WTC11 (cell line): Measurements from ENCODE around the gene EXD3. TPM values are rescaled to one million over a fixed set of nuclear protein-coding genes. Genes with fewer than 3 reads are reported as not detected.

Experiments
- ATAC-seq: fragments of 200-7000 bp; cut with Tn5 transposase; 2 replicates; pipeline ENCODE4 v1.10.0; 2021; ENCODE audit warnings: mild to moderate bottlenecking, moderate library complexity
- CTCF ChIA-PET: fragments of 300-600 bp; sonication (Branson Sonifier 250); formaldehyde crosslinking; loops from one replicate; lab custom pipeline; 2021; ENCODE audit warnings: antibody characterized with exemption; lab: Charles Lee
- POLR2A ChIA-PET: fragments of 350-600 bp; sonication (Branson Sonifier 250); formaldehyde crosslinking; loops from one replicate; lab custom pipeline; 2021; ENCODE audit warnings: antibody characterized with exemption; lab: Charles Lee
- DNase-seq: peaks from one replicate; pipeline ENCODE4 v3.0.0; 2021; ENCODE audit warnings: low spot score
- H3K27ac Mint-ChIP-seq: 2 replicates; pipeline ENCODE4 v1.8.0; 2021; ENCODE audit warnings: mixed read lengths
- H3K27me3 Mint-ChIP-seq: 2 replicates; pipeline ENCODE4 v1.8.0; 2021; ENCODE audit warnings: low read depth, mild to moderate bottlenecking, moderate library complexity, mixed read lengths
- H3K36me3 Mint-ChIP-seq: 2 replicates; pipeline ENCODE4 v1.8.0; 2021; ENCODE audit warnings: mixed read lengths
- H3K4me1 Mint-ChIP-seq: 2 replicates; pipeline ENCODE4 v1.8.0; 2022; ENCODE audit warnings: mixed read lengths
- H3K4me3 Mint-ChIP-seq: 2 replicates; pipeline ENCODE4 v1.8.0; 2021; ENCODE audit warnings: mild to moderate bottlenecking, moderate library complexity, mixed read lengths
- H3K9me3 Mint-ChIP-seq: 2 replicates; pipeline ENCODE4 v1.8.0; 2021; ENCODE audit warnings: mixed read lengths
- ATF1 ChIP-seq: sonication (generic); formaldehyde crosslinking; IDR thresholded peaks from 2 replicates; pipeline ENCODE4 v1.8.1; 2023; ENCODE audit warnings: mild to moderate bottlenecking, moderate library complexity, missing genetic modification reagents
- ATF2 ChIP-seq: sonication (generic); formaldehyde crosslinking; IDR thresholded peaks from 2 replicates; pipeline ENCODE4 v1.8.1; 2022; ENCODE audit warnings: low read depth, missing genetic modification reagents, borderline replicate concordance
- CBFB ChIP-seq: sonication (generic); formaldehyde crosslinking; IDR thresholded peaks from 2 replicates; pipeline ENCODE4 v1.8.1; 2022; ENCODE audit warnings: mild to moderate bottlenecking, low read depth, missing genetic modification reagents
- EMX1 ChIP-seq: fragments of 250-450 bp; sonication (Bioruptor Pico); IDR thresholded peaks from 2 replicates; pipeline ENCODE4 v1.8.0; 2021; ENCODE audit warnings: mild to moderate bottlenecking
- FOXJ3 ChIP-seq: sonication (generic); formaldehyde crosslinking; IDR thresholded peaks from 2 replicates; pipeline ENCODE4 v1.9.0; 2021; ENCODE audit warnings: missing genetic modification reagents, mild to moderate bottlenecking, borderline replicate concordance
- FOXK1 ChIP-seq: sonication (generic); formaldehyde crosslinking; IDR thresholded peaks from 2 replicates; pipeline ENCODE4 v1.8.0; 2022; ENCODE audit warnings: mild to moderate bottlenecking, moderate library complexity, missing genetic modification reagents
- GRHL2 ChIP-seq: fragments of 250-450 bp; sonication (Bioruptor Pico); IDR thresholded peaks from 2 replicates; pipeline ENCODE4 v1.8.0; 2022; ENCODE audit warnings: mild to moderate bottlenecking, moderate library complexity; ENCODE audit not compliant: insufficient replicate concordance, severe bottlenecking
- GTF2I ChIP-seq: fragments of 250-450 bp; sonication (Bioruptor Pico); conservative IDR thresholded peaks from 2 replicates; pipeline ENCODE4 v1.4.0; 2021; ENCODE audit warnings: mild to moderate bottlenecking
- HMGXB4 ChIP-seq: sonication (generic); formaldehyde crosslinking; IDR thresholded peaks from 2 replicates; pipeline ENCODE4 v1.8.1; 2023; ENCODE audit warnings: mild to moderate bottlenecking, moderate library complexity, missing genetic modification reagents
- IRF1 ChIP-seq: sonication (generic); formaldehyde crosslinking; IDR thresholded peaks from 2 replicates; pipeline ENCODE4 v1.8.0; 2023; ENCODE audit warnings: missing genetic modification reagents
- MAX ChIP-seq: sonication (generic); formaldehyde crosslinking; IDR thresholded peaks from 2 replicates; pipeline ENCODE4 v1.8.0; 2022; ENCODE audit warnings: mild to moderate bottlenecking, missing genetic modification reagents
- PRDM15 ChIP-seq: sonication (generic); formaldehyde crosslinking; IDR thresholded peaks from 2 replicates; pipeline ENCODE4 v1.8.0; 2022; ENCODE audit warnings: missing genetic modification reagents
- RORB ChIP-seq: fragments of 250-450 bp; sonication (Bioruptor Pico); IDR thresholded peaks from 2 replicates; pipeline ENCODE4 v1.9.0; 2021; ENCODE audit warnings: mild to moderate bottlenecking
- SMAD4 ChIP-seq: sonication (generic); formaldehyde crosslinking; IDR thresholded peaks from 2 replicates; pipeline ENCODE4 v1.8.0; 2022; ENCODE audit warnings: mild to moderate bottlenecking, missing genetic modification reagents
- STAT6 ChIP-seq: sonication (generic); formaldehyde crosslinking; conservative IDR thresholded peaks from 2 replicates; pipeline ENCODE4 v1.8.1; 2023; ENCODE audit warnings: mild to moderate bottlenecking, low read depth, missing genetic modification reagents, moderate library complexity
- TCF7 ChIP-seq: sonication (generic); formaldehyde crosslinking; IDR thresholded peaks from 2 replicates; pipeline ENCODE4 v1.8.0; 2022; ENCODE audit warnings: mild to moderate bottlenecking, low read depth, missing genetic modification reagents, moderate library complexity
- TEAD4 ChIP-seq: sonication (generic); formaldehyde crosslinking; IDR thresholded peaks from 2 replicates; pipeline ENCODE4 v1.8.0; 2022; ENCODE audit warnings: mild to moderate bottlenecking, missing genetic modification reagents
- TP53 ChIP-seq: sonication (generic); formaldehyde crosslinking; IDR thresholded peaks from 2 replicates; pipeline ENCODE4 v1.8.1; 2023; ENCODE audit warnings: mild to moderate bottlenecking, missing genetic modification reagents
- USF1 ChIP-seq: sonication (generic); formaldehyde crosslinking; IDR thresholded peaks from 2 replicates; pipeline ENCODE4 v1.8.0; 2022; ENCODE audit warnings: mild to moderate bottlenecking, missing genetic modification reagents
- USF2 ChIP-seq: sonication (generic); formaldehyde crosslinking; IDR thresholded peaks from 2 replicates; pipeline ENCODE4 v1.8.1; 2023; ENCODE audit warnings: mild to moderate bottlenecking, missing genetic modification reagents, moderate library complexity
- total RNA-seq: library from RNA; stranded (reverse); gene quantifications from 3 replicates; pipeline ENCODE4 v1.2.3, GENCODE V29; 2021

The EXD3 gene
- total RNA-seq, 1 experiment from 2014 or later: 21.2 TPM

GRCh38 chr9:137365552-137366444 is 57.2 kb downstream of the EXD3 start:
- peaks cover 15% of the 10 kb centered on the region for H3K36me3 Mint-ChIP-seq
- ATAC-seq (no peak), DNase-seq (peak; percentile 6)
- H3K4me3 Mint-ChIP-seq: no peak overlapping the region
- ChIA-PET POLR2A (no interaction called here), CTCF (interaction anchor here (0.6 kb wide), 1 partner anchor 70 kb away, joined by 4 read pairs; no protein-coding TSS in a partner anchor)
- peaks cover 7% of the 10 kb centered on the region; the same call in 1 of the 2 replicates for H3K27me3 Mint-ChIP-seq
- TF ChIP-seq FOXJ3 (CRISPR knock-in tag) (no peak), GTF2I (CRISPR knock-in tag) (no peak), TEAD4 (CRISPR knock-in tag) (no peak), TCF7 (CRISPR knock-in tag) (no peak), FOXK1 (no peak), TP53 (CRISPR knock-in tag) (no peak), ATF2 (no peak), CBFB (no peak), SMAD4 (no peak), STAT6 (no peak), ATF1 (CRISPR knock-in tag) (no peak), IRF1 (CRISPR knock-in tag) (no peak), EMX1 (no peak), PRDM15 (CRISPR knock-in tag) (no peak), USF2 (CRISPR knock-in tag) (no peak), GRHL2 (CRISPR knock-in tag) (no peak), RORB (CRISPR knock-in tag) (no peak), HMGXB4 (CRISPR knock-in tag) (no peak), USF1 (CRISPR knock-in tag) (no peak), MAX (CRISPR knock-in tag) (no peak)
- H3K9me3 Mint-ChIP-seq: peaks cover 27% of the 10 kb centered on the region
- H3K27ac Mint-ChIP-seq: no peak overlapping the region
- no peaks in the 10 kb centered on the region for H3K4me1 Mint-ChIP-seq
